ENCODE results near the gene TRIM54.

The TRIM54 gene

DNA sequence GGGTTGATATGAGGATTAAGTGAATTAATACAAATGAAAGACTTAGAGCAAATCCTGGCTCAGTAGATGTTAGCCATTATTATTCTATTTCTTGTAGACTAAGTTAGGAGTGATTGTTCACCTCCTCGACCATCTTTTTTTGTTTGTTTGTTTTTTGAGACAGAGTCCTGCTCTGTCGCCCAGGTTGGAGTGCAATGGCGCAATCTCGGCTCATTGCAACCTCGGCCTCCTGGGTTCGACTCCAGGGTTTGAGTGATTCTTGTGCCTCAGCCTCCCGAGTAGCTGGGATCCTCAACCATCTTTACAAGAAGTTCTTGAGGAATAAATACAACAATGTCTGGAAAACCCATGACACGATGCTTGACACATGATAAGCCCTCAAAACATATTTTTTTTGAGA, 12.7 kb downstream of the TRIM54 start:
- Histone ChIP-seq H3K4me3 (ENCODE audit: low read depth, low read length) (no peak overlapping the region), H3K27ac (ENCODE audit: extremely low read depth, low read depth, low read length) (no peak overlapping the region), H3K9me3 (ENCODE audit: control insufficient read depth, insufficient read depth, low read depth, low read length) (no peaks in the 10 kb centered on the region), H3K4me1 (ENCODE audit: control insufficient read depth, insufficient read depth, low read length) (peaks cover 13% of the 10 kb centered on the region), H3K36me3 (ENCODE audit: control insufficient read depth in 2 of 2, insufficient read depth in 1 of 2, low read length in 2 of 2) (no peaks in the 10 kb centered on the region)
- ChIA-PET POLR2A (no interaction called here), CTCF (interaction anchor here (1.2 to 17.4 kb wide), 4 partner anchors 8 to 193 kb away, joined by 3 to 211 read pairs (median 32); partner anchors contain the start of gene TRIM54)
- TF ChIP-seq ZSCAN23 (tag by site-specific recombination; IDR thresholded peaks at IDR 0.05), result no peak
- no peak for TF ChIP-seq ZNF48 (tag by site-specific recombination; IDR thresholded peaks at IDR 0.05)
- TF ChIP-seq, protein P1, sequence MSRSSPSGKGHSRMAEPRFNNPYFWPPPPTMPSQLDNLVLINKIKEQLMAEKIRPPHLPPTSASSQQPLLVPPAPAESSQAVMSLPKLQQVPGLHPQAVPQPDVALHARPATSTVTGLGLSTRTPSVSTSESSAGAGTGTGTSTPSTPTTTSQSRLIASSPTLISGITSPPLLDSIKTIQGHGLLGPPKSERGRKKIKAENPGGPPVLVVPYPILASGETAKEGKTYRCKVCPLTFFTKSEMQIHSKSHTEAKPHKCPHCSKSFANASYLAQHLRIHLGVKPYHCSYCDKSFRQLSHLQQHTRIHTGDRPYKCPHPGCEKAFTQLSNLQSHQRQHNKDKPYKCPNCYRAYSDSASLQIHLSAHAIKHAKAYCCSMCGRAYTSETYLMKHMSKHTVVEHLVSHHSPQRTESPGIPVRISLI (tag by site-specific recombination; IDR thresholded peaks at IDR 0.05), result no peak
- TF ChIP-seq ZNF133 (tag by site-specific recombination; IDR thresholded peaks at IDR 0.05), result no peak
- TF ChIP-seq ZNF350 (tag by site-specific recombination; IDR thresholded peaks at IDR 0.05), result no peak
- TF ChIP-seq, protein P2, sequence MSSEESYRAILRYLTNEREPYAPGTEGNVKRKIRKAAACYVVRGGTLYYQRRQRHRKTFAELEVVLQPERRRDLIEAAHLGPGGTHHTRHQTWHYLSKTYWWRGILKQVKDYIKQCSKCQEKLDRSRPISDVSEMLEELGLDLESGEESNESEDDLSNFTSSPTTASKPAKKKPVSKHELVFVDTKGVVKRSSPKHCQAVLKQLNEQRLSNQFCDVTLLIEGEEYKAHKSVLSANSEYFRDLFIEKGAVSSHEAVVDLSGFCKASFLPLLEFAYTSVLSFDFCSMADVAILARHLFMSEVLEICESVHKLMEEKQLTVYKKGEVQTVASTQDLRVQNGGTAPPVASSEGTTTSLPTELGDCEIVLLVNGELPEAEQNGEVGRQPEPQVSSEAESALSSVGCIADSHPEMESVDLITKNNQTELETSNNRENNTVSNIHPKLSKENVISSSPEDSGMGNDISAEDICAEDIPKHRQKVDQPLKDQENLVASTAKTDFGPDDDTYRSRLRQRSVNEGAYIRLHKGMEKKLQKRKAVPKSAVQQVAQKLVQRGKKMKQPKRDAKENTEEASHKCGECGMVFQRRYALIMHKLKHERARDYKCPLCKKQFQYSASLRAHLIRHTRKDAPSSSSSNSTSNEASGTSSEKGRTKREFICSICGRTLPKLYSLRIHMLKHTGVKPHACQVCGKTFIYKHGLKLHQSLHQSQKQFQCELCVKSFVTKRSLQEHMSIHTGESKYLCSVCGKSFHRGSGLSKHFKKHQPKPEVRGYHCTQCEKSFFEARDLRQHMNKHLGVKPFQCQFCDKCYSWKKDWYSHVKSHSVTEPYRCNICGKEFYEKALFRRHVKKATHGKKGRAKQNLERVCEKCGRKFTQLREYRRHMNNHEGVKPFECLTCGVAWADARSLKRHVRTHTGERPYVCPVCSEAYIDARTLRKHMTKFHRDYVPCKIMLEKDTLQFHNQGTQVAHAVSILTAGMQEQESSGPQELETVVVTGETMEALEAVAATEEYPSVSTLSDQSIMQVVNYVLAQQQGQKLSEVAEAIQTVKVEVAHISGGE (tag by site-specific recombination; conservative IDR thresholded peaks at IDR 0.05; ENCODE audit: low read depth), result no peak
- no peak for TF ChIP-seq ZNF155 (tag by site-specific recombination; IDR thresholded peaks at IDR 0.05)
- TF ChIP-seq, protein P3, sequence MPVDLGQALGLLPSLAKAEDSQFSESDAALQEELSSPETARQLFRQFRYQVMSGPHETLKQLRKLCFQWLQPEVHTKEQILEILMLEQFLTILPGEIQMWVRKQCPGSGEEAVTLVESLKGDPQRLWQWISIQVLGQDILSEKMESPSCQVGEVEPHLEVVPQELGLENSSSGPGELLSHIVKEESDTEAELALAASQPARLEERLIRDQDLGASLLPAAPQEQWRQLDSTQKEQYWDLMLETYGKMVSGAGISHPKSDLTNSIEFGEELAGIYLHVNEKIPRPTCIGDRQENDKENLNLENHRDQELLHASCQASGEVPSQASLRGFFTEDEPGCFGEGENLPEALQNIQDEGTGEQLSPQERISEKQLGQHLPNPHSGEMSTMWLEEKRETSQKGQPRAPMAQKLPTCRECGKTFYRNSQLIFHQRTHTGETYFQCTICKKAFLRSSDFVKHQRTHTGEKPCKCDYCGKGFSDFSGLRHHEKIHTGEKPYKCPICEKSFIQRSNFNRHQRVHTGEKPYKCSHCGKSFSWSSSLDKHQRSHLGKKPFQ (tag by site-specific recombination; IDR thresholded peaks at IDR 0.05), result no peak
- TF ChIP-seq ZNF510 (tag by site-specific recombination; IDR thresholded peaks at IDR 0.05; ENCODE audit: insufficient replicate concordance), result no peak
- TF ChIP-seq, protein P4, sequence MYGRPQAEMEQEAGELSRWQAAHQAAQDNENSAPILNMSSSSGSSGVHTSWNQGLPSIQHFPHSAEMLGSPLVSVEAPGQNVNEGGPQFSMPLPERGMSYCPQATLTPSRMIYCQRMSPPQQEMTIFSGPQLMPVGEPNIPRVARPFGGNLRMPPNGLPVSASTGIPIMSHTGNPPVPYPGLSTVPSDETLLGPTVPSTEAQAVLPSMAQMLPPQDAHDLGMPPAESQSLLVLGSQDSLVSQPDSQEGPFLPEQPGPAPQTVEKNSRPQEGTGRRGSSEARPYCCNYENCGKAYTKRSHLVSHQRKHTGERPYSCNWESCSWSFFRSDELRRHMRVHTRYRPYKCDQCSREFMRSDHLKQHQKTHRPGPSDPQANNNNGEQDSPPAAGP (tag by site-specific recombination; IDR thresholded peaks at IDR 0.05), result no peak
- TF ChIP-seq ZNF777 (tag by site-specific recombination; IDR thresholded peaks at IDR 0.05; ENCODE audit: borderline replicate concordance), result no peak
- TF ChIP-seq ZNF530 (tag by site-specific recombination; IDR thresholded peaks at IDR 0.05; ENCODE audit: low read depth), result no peak
- no peak for TF ChIP-seq IKZF3 (tag by site-specific recombination; IDR thresholded peaks at IDR 0.05)
- TF ChIP-seq, protein P5, sequence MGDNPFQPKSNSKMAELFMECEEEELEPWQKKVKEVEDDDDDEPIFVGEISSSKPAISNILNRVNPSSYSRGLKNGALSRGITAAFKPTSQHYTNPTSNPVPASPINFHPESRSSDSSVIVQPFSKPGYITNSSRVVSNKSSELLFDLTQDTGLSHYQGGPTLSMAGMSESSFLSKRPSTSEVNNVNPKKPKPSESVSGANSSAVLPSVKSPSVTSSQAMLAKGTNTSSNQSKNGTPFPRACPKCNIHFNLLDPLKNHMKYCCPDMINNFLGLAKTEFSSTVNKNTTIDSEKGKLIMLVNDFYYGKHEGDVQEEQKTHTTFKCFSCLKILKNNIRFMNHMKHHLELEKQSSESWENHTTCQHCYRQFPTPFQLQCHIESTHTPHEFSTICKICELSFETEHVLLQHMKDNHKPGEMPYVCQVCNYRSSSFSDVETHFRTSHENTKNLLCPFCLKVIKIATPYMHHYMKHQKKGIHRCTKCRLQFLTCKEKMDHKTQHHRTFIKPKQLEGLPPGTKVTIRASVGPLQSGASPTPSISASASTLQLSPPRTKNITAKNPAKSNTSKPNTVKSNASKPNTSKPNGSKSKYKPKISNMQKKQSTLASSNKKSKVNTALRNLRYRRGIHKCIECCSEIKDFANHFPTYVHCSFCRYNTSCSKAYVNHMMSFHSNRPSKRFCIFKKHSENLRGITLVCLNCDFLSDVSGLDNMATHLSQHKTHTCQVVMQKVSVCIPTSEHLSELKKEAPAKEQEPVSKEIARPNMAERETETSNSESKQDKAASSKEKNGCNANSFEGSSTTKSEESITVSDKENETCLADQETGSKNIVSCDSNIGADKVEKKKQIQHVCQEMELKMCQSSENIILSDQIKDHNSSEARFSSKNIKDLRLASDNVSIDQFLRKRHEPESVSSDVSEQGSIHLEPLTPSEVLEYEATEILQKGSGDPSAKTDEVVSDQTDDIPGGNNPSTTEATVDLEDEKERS (tag by site-specific recombination; IDR thresholded peaks at IDR 0.05), result no peak
- TF ChIP-seq, protein P6, sequence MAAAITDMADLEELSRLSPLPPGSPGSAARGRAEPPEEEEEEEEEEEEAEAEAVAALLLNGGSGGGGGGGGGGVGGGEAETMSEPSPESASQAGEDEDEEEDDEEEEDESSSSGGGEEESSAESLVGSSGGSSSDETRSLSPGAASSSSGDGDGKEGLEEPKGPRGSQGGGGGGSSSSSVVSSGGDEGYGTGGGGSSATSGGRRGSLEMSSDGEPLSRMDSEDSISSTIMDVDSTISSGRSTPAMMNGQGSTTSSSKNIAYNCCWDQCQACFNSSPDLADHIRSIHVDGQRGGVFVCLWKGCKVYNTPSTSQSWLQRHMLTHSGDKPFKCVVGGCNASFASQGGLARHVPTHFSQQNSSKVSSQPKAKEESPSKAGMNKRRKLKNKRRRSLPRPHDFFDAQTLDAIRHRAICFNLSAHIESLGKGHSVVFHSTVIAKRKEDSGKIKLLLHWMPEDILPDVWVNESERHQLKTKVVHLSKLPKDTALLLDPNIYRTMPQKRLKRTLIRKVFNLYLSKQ (tag by site-specific recombination; IDR thresholded peaks at IDR 0.05; ENCODE audit: borderline replicate concordance), result no peak
- no peak for TF ChIP-seq SCRT2 (tag by site-specific recombination; IDR thresholded peaks at IDR 0.05)
